Epithelial cell of proximal tubule (primary cell): ENCODE data around the gene UTRN. TPM values are rescaled to one million over a fixed set of nuclear protein-coding genes. Genes with fewer than 3 reads are reported as not detected.

Experiments used
- DNase-seq: peaks from one replicate; pipeline ENCODE4 v3.0.0-alpha.2; 2011; ENCODE audit warnings: low read depth
- H3K4me3 ChIP-seq: 2 replicates; pipeline ENCODE4 v1.5.1; 2011; ENCODE audit warnings: low read depth, mild to moderate bottlenecking, low read length
- total RNA-seq: library from RNA; depleted of rRNA; stranded (reverse); fragments of >200 nt; gene quantifications from 2 replicates; pipeline ENCODE4 v1.2.3, GENCODE V29; 2015
- TF ChIP-seq, protein P1 (sequence below): conservative IDR thresholded peaks from 2 replicates; pipeline ENCODE4 v1.5.1; 2012; ENCODE audit warnings: low read depth, mild to moderate bottlenecking, low read length

Gene UTRN
- total RNA-seq, 1 donor from 2014 or later, result 34.4 TPM

DNA sequence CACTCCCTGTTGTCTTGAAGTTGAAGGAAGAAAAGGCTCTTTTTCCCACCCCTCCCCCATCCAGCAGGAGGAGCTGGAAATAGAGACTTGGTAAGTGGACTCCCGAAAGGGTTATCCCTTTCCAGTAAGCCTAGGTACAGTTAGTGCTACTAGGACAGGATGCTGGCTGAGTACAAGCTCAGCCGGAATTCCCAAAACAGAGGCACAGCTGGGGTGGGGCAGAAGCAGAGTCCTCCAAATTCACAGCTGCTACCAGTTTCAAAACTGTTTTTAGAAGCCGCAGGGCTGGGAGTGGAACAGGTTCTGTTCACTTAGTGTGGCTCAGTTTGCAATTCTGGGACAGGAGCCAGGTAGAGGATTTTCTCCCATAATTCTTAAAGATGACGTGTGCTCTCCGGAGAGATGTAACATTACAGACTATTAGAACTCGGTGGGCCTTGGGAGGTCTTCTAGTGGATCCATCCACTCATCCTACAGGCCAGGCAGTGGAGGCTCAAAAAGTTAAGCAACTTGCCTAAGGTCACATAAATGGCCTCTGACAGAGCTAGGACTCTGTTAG is 19.0 kb upstream of the UTRN start:
- TF ChIP-seq, protein P1, sequence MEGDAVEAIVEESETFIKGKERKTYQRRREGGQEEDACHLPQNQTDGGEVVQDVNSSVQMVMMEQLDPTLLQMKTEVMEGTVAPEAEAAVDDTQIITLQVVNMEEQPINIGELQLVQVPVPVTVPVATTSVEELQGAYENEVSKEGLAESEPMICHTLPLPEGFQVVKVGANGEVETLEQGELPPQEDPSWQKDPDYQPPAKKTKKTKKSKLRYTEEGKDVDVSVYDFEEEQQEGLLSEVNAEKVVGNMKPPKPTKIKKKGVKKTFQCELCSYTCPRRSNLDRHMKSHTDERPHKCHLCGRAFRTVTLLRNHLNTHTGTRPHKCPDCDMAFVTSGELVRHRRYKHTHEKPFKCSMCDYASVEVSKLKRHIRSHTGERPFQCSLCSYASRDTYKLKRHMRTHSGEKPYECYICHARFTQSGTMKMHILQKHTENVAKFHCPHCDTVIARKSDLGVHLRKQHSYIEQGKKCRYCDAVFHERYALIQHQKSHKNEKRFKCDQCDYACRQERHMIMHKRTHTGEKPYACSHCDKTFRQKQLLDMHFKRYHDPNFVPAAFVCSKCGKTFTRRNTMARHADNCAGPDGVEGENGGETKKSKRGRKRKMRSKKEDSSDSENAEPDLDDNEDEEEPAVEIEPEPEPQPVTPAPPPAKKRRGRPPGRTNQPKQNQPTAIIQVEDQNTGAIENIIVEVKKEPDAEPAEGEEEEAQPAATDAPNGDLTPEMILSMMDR, result no peak
- no peak overlapping the region for H3K4me3 ChIP-seq

DNA sequence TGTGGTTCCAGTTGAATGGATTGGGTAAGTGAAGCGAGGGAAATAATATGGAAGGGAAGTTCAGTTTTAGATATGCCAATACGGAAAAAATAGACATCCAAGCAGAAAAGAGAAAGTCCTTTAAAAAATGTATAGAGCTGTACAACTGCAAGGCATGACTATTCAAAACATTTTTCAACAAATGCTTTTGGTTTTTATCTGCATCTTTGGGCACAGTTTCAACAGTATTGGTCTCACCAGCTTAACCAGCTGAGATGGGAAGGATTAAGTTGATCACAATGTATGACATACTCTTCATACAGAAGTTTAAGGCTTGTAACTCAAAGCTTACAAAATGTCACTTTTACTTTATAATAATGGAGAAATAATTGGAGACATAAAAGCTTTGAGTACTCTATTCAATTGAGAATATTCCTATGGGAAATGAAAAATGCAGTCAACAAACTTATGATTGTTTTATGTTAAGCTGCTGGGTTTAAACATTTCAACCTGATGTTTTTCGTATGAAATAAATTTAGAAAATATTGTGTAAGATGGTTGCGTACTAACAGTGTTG is 16.3 kb upstream of the UTRN start:
- DNase-seq, result no peak
- no peak overlapping the region for H3K4me3 ChIP-seq
- TF ChIP-seq, protein P1, result no peak

More for the DNA sequence above, 19.0 kb upstream of the UTRN start:
- no peak for DNase-seq

DNA sequence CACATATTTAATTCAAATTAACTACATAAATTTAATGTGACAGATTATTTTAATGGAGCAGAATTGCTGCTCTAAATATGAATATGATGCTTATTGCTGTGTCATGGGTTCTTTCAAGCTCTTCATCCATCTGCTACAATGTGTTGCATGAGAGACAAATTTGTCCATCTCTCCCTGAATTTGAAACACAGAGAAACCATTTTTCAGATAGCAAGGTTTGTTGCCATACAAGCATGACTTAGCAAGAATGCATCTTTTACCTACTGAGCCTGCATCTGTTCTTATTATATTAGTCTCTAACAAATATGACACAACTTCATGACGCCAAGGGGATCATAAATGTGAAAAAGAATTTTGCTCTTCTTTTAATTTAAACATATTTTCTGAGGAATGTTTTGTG is 8.0 kb upstream of the UTRN start:
- no peak overlapping the region for H3K4me3 ChIP-seq
- TF ChIP-seq, protein P1, result no peak
- no peak for DNase-seq

DNA sequence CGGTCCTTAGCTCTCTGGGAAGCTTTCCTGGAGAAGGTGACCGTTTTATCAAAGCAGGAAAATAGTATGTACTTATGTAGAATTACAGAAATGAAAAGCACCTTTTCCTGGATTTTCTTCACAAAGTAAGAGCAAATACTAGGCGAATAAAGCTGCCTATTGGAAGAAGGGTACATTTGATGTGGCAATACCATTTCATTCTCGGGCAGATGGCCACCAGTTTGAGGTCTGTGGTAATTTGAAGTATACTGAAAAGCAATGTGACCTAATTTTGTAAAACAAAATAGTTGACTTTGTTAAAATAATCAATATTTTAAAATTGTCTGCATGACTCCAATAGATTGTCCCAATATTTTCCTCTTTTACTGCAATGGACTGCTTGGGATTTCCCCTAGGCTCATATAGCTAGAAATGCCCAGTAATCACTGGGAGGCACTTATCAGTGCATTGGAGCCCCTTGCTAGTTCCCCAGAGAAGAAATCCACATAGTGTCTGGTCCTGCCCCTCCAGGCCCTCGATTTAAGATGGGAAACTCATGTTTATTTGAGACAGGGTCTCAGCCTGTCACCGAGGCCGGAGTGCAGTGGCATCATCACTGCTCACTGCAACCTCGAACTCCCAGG is 7.4 kb upstream of the UTRN start:
- TF ChIP-seq, protein P1, result no peak
- no peak overlapping the region for H3K4me3 ChIP-seq
- no peak for DNase-seq

DNA sequence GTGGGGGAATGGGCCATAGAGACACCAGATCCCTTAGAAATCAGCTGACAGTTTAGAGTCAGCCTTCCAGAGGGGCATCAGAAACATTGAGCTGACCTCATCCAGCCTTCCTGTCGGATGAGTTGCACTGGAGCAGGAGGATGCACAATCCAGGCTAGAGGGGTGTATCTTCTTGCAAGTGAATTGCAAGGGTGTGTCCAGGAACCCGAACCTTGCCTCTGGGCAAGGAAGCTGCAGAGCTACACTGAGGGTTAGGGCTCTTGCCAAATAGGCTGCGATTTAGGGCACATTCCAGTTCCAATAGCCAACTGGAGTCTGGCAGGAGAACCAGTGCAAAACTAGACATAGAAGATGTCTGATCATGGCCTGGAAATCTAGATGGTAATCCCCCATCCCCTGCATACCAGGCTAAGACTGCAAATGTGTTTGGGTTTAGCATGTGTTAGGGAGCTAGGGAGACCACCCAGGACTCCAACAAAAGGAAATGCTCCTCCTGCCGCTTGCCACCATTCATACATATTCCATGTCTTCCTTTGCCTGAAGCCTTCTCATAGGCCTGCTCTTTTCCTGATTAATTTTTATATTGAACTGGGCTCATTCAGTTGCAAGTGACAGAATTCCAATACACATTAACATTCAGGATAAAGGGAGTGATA is 6.3 kb upstream of the UTRN start:
- TF ChIP-seq, protein P1, result no peak
- no peak for DNase-seq
- H3K4me3 ChIP-seq, result no peak overlapping the region

DNA sequence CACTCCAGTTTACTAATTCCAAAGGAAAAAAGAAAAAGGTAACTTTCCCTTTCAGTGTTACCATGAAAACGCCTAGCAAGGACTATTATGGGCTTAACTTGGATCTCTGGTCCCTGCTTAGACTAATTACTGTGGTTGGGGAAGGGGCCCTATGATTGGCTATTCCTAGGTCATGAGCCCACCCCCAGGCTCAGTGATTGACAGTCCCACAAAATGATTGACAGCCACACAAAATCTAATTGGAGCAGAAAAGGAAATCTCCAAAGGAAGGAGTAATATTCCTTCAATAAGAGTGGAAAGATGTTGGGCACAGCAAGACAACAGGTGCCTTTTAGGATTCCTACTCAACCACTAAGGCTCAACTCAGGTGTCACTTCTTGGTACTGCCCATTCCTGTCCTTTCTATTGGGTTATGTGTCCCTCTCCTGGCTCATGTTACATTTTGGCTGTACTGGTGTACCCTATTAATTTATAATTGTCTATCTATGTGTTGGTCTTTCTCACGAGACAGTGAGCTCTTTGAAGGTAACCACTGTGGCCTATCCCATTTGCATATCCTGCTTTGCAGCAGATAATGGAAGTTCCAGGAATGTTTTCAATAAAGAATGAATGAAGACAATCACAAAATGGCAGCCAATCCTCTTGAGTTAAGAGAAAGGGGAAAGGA is 5.5 kb upstream of the UTRN start:
- TF ChIP-seq, protein P1, result no peak
- DNase-seq, result no peak
- H3K4me3 ChIP-seq, result no peak overlapping the region
